Measurements from ENCODE around the gene SEMA4D.

The SEMA4D gene

GRCh38 chr9:89488936-89489335, 9.0 kb downstream of the SEMA4D start:
- no peaks in the 10 kb centered on the region for H3K36me3 ChIP-seq (ENCODE audit: control insufficient read depth, insufficient read depth, low read length)
- DNase-seq (ENCODE audit: extremely low read depth, insufficient read length): no peak
- no peak overlapping the region for H3K4me3 ChIP-seq (replicated peaks; ENCODE audit: low read depth, low read length)
- H3K27me3 ChIP-seq (replicated peaks; ENCODE audit: control insufficient read depth, insufficient read depth, low read length): no peaks in the 10 kb centered on the region
- TF ChIP-seq CTCF (IDR thresholded peaks at IDR 0.05; ENCODE audit: insufficient read depth, low read length, poor library complexity, severe bottlenecking): no peak

GRCh38 chr9:89488131-89488530, 9.8 kb downstream of the SEMA4D start:
- DNase-seq (ENCODE audit: extremely low read depth, insufficient read length): no peak
- Histone ChIP-seq H3K4me3 (replicated peaks; ENCODE audit: low read depth, low read length) (no peak overlapping the region), H3K27me3 (replicated peaks; ENCODE audit: control insufficient read depth, insufficient read depth, low read length) (no peaks in the 10 kb centered on the region), H3K36me3 (ENCODE audit: control insufficient read depth, insufficient read depth, low read length) (no peaks in the 10 kb centered on the region)
- no peak for TF ChIP-seq CTCF (IDR thresholded peaks at IDR 0.05; ENCODE audit: insufficient read depth, low read length, poor library complexity, severe bottlenecking)

- Histone ChIP-seq H3K4me3 (replicated peaks; ENCODE audit: low read depth, low read length) (no peak overlapping the region), H3K36me3 (ENCODE audit: control insufficient read depth, insufficient read depth, low read length) (no peaks in the 10 kb centered on the region; the same call in 1 of the 2 replicates), H3K27me3 (replicated peaks; ENCODE audit: control insufficient read depth, insufficient read depth, low read length) (no peaks in the 10 kb centered on the region)
- no peak for DNase-seq (ENCODE audit: extremely low read depth, insufficient read length)
- no peak for TF ChIP-seq CTCF (IDR thresholded peaks at IDR 0.05; ENCODE audit: insufficient read depth, low read length, poor library complexity, severe bottlenecking)
Observed at GRCh38 chr9:89486681-89487080, 11.2 kb downstream of the SEMA4D start.

- peak; percentile 60 for DNase-seq (ENCODE audit: extremely low read depth, insufficient read length)
- H3K36me3 ChIP-seq (ENCODE audit: control insufficient read depth, insufficient read depth, low read length): no peaks in the 10 kb centered on the region; the same call in none of the 2 replicates
- H3K27me3 ChIP-seq (replicated peaks; ENCODE audit: control insufficient read depth, insufficient read depth, low read length): no peaks in the 10 kb centered on the region
- H3K4me3 ChIP-seq (replicated peaks; ENCODE audit: low read depth, low read length): peak overlapping the region; percentile 67
- no peak for TF ChIP-seq CTCF (IDR thresholded peaks at IDR 0.05; ENCODE audit: insufficient read depth, low read length, poor library complexity, severe bottlenecking)
Observed at GRCh38 chr9:89484475-89485404, 13.2 kb downstream of the SEMA4D start.

GRCh38 chr9:89483592-89484474, 14.1 kb downstream of the SEMA4D start:
- no peak for TF ChIP-seq CTCF (IDR thresholded peaks at IDR 0.05; ENCODE audit: insufficient read depth, low read length, poor library complexity, severe bottlenecking)
- peaks cover 2% of the 10 kb centered on the region for H3K36me3 ChIP-seq (ENCODE audit: control insufficient read depth, insufficient read depth, low read length)
- no peaks in the 10 kb centered on the region for H3K27me3 ChIP-seq (replicated peaks; ENCODE audit: control insufficient read depth, insufficient read depth, low read length)
- H3K4me3 ChIP-seq (replicated peaks; ENCODE audit: low read depth, low read length): peak overlapping the region; percentile 67
- peak; percentile 71 for DNase-seq (ENCODE audit: extremely low read depth, insufficient read length)

Data from GM06990 (cell line).